Type B pancreatic cell (in vitro differentiated cells): ENCODE measurements around the gene CFDP1. TPM values are rescaled to one million over a fixed set of nuclear protein-coding genes. Genes with fewer than 3 reads are reported as not detected.

Experiments
- DNase-seq: peaks from one replicate; pipeline ENCODE4 v3.0.0; 2021; ENCODE audit warnings: mixed read lengths; ENCODE audit not compliant: unreplicated experiment; ENCODE audit errors: extremely low spot score
- H3K27ac Mint-ChIP-seq: 2 replicates; pipeline ENCODE4 v1.8.0; 2021; ENCODE audit warnings: mild to moderate bottlenecking, mixed read lengths
- H3K27me3 Mint-ChIP-seq: 2 replicates; pipeline ENCODE4 v1.8.0; 2021; ENCODE audit warnings: mixed read lengths
- H3K36me3 Mint-ChIP-seq: 2 replicates; pipeline ENCODE4 v1.8.0; 2021; ENCODE audit warnings: mixed read lengths
- H3K4me1 Mint-ChIP-seq: one replicate; pipeline ENCODE4 v1.8.0; 2021; ENCODE audit warnings: mixed read lengths; ENCODE audit not compliant: unreplicated experiment
- H3K4me3 Mint-ChIP-seq: 2 replicates; pipeline ENCODE4 v1.8.0; 2021; ENCODE audit warnings: mild to moderate bottlenecking, mixed read lengths
- H3K9me3 Mint-ChIP-seq: 2 replicates; pipeline ENCODE4 v1.8.0; 2021; ENCODE audit warnings: mixed read lengths
- long read RNA-seq: library from polyadenylated mRNA; unstranded; transcript quantifications from one replicate; pipeline ENCODE4 v2.0.0, GENCODE V29; 2020
- total RNA-seq: library from RNA; stranded (reverse); gene quantifications from 2 replicates; pipeline ENCODE4 v1.2.1, GENCODE V29; 2021; ENCODE audit warnings: low replicate concordance
- TF ChIP-seq, protein P1 (sequence below): fragments of 200-600 bp; sonication (generic); conservative IDR thresholded peaks from 2 replicates; pipeline ENCODE4 v1.5.0; 2021; ENCODE audit warnings: antibody characterized with exemption, mild to moderate bottlenecking

Gene CFDP1
- total RNA-seq, result 62.5 and 84.9 TPM in 2 replicates
- long read RNA-seq, transcript CFDP1-201 (7 exons, 1,275 nt), result major isoform, 51 of 63 reads
- long read RNA-seq, partial matches to known transcripts, result 4 of 63 reads
- long read RNA-seq, other reads (novel, unspliced or antisense), result 8 of 63 reads

DNA sequence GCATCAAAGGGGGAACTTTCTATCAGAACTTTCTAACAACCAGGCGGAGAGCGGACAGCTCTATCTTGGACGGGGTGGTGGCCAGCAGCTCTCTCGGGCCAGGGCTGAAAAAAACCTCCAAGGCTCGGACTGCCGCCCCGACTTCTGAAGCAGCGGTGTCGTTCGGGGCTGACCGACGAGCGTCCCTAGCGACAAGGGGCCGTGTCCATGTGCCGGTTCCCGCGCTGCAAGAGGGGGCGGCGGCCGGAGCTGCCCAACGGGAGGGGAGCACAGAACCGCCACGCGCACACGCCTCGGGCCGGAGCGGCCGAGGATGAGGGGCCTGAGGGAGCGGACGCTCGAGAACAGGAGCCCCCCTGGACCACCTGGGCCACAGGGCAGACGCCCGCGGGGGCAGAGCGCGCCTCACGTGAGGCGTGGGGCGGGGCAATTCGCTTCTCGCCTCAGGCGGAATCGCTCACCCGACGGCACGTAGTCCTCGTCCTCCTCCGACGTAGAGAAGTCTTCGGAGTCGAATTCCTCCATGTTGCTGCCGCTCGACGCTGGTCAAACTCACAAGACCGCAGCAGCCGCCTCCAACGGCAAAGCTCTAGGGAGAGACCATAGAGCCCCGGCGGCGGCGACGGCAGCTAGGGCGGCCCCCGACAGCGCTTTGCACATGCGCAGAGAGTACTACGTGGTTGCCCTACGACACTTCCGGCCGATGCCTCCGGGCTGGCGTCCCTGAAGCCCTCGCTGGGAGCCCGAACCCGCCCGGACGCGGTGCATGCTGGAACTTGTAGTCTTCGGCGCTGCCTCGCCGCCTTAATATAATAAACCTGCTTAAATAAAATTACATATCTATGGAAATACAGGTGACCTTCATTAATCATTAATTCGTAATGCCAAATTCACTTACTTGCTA is at the start of gene CFDP1:
Gene CFDP1, minus strand, starts transcription at position 676 of the 904 bp plus-strand sequence. Its CDS starts 151 bp downstream, at position 525.
- H3K4me3 Mint-ChIP-seq, result peak within 1 kb of the TSS; percentile 89
- peaks cover 13% of the 10 kb centered on the region for H3K4me1 Mint-ChIP-seq
- TF ChIP-seq, protein P1, sequence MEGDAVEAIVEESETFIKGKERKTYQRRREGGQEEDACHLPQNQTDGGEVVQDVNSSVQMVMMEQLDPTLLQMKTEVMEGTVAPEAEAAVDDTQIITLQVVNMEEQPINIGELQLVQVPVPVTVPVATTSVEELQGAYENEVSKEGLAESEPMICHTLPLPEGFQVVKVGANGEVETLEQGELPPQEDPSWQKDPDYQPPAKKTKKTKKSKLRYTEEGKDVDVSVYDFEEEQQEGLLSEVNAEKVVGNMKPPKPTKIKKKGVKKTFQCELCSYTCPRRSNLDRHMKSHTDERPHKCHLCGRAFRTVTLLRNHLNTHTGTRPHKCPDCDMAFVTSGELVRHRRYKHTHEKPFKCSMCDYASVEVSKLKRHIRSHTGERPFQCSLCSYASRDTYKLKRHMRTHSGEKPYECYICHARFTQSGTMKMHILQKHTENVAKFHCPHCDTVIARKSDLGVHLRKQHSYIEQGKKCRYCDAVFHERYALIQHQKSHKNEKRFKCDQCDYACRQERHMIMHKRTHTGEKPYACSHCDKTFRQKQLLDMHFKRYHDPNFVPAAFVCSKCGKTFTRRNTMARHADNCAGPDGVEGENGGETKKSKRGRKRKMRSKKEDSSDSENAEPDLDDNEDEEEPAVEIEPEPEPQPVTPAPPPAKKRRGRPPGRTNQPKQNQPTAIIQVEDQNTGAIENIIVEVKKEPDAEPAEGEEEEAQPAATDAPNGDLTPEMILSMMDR, result no peak
- H3K27me3 Mint-ChIP-seq, result no peaks in the 10 kb centered on the region
- peaks cover 8% of the 10 kb centered on the region for H3K36me3 Mint-ChIP-seq
- H3K27ac Mint-ChIP-seq, result peak within 1 kb of the TSS; percentile 94
- peak; percentile 98 for DNase-seq
- H3K9me3 Mint-ChIP-seq, result peaks cover 4% of the 10 kb centered on the region

GRCh38 chr16:75482434-75483205 is 49.3 kb upstream of the CFDP1 start:
- no peak overlapping the region for H3K4me3 Mint-ChIP-seq
- TF ChIP-seq, protein P1, result no peak
- no peaks in the 10 kb centered on the region for H3K36me3 Mint-ChIP-seq
- DNase-seq, result no peak
- H3K4me1 Mint-ChIP-seq, result peaks cover 13% of the 10 kb centered on the region
- H3K27ac Mint-ChIP-seq, result no peak overlapping the region
- H3K9me3 Mint-ChIP-seq, result no peaks in the 10 kb centered on the region
- H3K27me3 Mint-ChIP-seq, result no peaks in the 10 kb centered on the region

- no peaks in the 10 kb centered on the region for H3K36me3 Mint-ChIP-seq
- no peak for DNase-seq
- TF ChIP-seq, protein P1, result no peak
- no peaks in the 10 kb centered on the region for H3K27me3 Mint-ChIP-seq
- no peak overlapping the region for H3K4me3 Mint-ChIP-seq
- H3K9me3 Mint-ChIP-seq, result no peaks in the 10 kb centered on the region
- no peak overlapping the region for H3K27ac Mint-ChIP-seq
- H3K4me1 Mint-ChIP-seq, result peaks cover 8% of the 10 kb centered on the region
Observed at GRCh38 chr16:75481475-75481874, 48.2 kb upstream of the CFDP1 start.

DNA sequence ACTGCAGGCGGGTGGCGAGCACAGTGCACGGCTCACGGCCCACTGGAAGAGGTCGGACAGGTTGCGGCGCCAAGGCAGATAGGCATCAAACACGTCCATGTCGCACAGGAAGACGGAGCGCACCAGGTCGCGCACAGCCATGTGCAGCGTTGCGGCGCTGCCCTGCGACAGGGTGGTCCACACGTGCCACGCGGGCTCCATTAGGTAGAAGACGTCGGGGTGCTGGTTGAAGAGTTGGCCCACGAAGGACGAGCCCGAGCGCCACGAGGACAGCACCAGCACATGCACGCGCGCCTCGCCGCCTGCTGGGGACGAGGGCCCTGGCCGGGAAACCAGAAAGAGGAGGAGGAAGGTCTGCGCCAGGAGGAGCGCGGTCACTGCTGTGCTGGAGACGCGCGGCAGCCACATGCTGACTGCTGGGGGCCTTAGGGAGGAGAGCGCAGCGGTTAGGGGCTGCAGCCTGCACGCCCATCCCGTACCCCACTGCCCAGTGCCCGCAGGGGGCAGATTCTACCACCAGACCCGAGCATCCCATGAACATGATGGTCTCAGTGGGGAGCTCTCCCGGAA is 46.2 kb upstream of the CFDP1 start:
- no peak overlapping the region for H3K27ac Mint-ChIP-seq
- H3K9me3 Mint-ChIP-seq, result no peaks in the 10 kb centered on the region
- DNase-seq, result no peak
- H3K36me3 Mint-ChIP-seq, result no peaks in the 10 kb centered on the region
- no peak overlapping the region for H3K4me3 Mint-ChIP-seq
- no peaks in the 10 kb centered on the region for H3K4me1 Mint-ChIP-seq
- TF ChIP-seq, protein P1, result no peak
- no peaks in the 10 kb centered on the region for H3K27me3 Mint-ChIP-seq
